Left lung (tissue), 10 donors: ENCODE results near the gene LEMD3. TPM values are rescaled to one million over a fixed set of nuclear protein-coding genes. Genes with fewer than 3 reads are reported as not detected.

Experiments
- ATAC-seq: fragments of 200-7000 bp; cut with Tn5 transposase; one replicate; pipeline ENCODE4 v1.9.1; 2020; ENCODE audit warnings: moderate library complexity
- DNase-seq, 4 donors: peaks; one replicate each; pipeline ENCODE4 v3.0.0-alpha.2; 2013 to 2020
- H3K27ac ChIP-seq, 2 donors: fragments of 200-600 bp; sonication (generic) in 1 of 2; one replicate each; pipeline versions ENCODE4 v1.5.0 to v1.8.0; 2020 to 2021
- H3K27me3 ChIP-seq, 2 donors: fragments of 200-600 bp; sonication (generic) in 1 of 2; one replicate each; pipeline versions ENCODE4 v1.5.0 to v1.8.0; 2020 to 2021
- H3K36me3 ChIP-seq, 2 donors: fragments of 200-600 bp; sonication (generic) in 1 of 2; one replicate each; pipeline versions ENCODE4 v1.5.0 to v1.8.0; 2020 to 2021
- H3K4me1 ChIP-seq, 2 donors: fragments of 200-600 bp; one replicate each; pipeline ENCODE4 v1.8.0; 2021
- H3K4me3 ChIP-seq, 2 donors: fragments of 200-600 bp; sonication (generic) in 1 of 2; one replicate each; pipeline versions ENCODE4 v1.5.0 to v1.8.0; 2020 to 2021; ENCODE audit warnings: mild to moderate bottlenecking in 1 of 2
- H3K9me3 ChIP-seq, 2 donors: fragments of 200-600 bp; sonication (generic) in 1 of 2; one replicate each; pipeline versions ENCODE4 v1.5.0 to v1.8.0; 2020 to 2021
- intact Hi-C, 2 donors: fragments of 100-400 bp; cut with DNase I; formaldehyde crosslinking; loops; one replicate each; pipeline versions ENCODE4 v1.11.2 to v1.14.2; 2022
- polyA plus RNA-seq, 6 donors: library from polyadenylated mRNA; unstranded; fragments of 120-200 nt; gene quantifications; one replicate each; pipeline ENCODE4 v1.2.1, GENCODE V29; 2013; ENCODE audit not compliant: insufficient read length in 6 of 6
- total RNA-seq, 2 donors: library from RNA; stranded (reverse); fragmentation: NEBNext Ultra II Directional; extraction: Animal tissue kit (Norgen Biotek cat#: 25700); gene quantifications; one replicate each; pipeline ENCODE4 v1.2.1, GENCODE V29; 2021
- TF ChIP-seq, protein P1 (sequence below), 2 donors: fragments of 200-600 bp; sonication (generic) in 1 of 2; IDR thresholded peaks; one replicate each; pipeline versions ENCODE4 v1.5.0 to v1.8.0; 2021; ENCODE audit warnings: antibody characterized with exemption in 2 of 2
- donor health status: DM: no; HTN: yes; CAD: no.
- donor health status: DM: no; HTN: no; CAD: no.

Gene LEMD3
- total and polyA plus RNA-seq, 8 donors: 26.5 to 47.0 (median 43.1) TPM

DNA sequence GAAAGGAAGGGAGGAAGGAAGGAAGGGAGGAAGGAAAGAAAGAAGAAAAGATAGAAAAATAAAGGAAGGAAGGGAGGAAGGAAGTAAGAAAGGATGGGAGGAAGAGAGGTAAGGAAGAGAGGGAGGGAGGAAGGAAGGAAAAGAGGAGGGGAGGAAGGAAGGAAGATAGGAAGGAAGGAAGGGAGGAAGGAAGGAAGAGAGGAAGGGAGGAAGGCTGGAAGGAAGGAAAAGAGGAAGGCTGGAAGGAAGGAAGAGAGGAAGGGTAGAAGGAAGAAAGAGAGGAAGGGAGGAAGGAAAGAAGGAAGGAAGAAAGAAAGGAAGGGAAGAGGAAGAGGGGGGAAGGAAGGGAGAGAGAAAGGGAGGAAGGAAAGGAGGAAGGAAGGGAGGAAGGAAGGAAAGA is 35.5 kb upstream of the LEMD3 start:
- H3K4me1 ChIP-seq: no peaks in the 10 kb centered on the region
- DNase-seq: no peak
- peaks cover 0 to 5% of the 10 kb centered on the region in 2 donors for H3K9me3 ChIP-seq
- no peak for ATAC-seq
- TF ChIP-seq, protein P1, sequence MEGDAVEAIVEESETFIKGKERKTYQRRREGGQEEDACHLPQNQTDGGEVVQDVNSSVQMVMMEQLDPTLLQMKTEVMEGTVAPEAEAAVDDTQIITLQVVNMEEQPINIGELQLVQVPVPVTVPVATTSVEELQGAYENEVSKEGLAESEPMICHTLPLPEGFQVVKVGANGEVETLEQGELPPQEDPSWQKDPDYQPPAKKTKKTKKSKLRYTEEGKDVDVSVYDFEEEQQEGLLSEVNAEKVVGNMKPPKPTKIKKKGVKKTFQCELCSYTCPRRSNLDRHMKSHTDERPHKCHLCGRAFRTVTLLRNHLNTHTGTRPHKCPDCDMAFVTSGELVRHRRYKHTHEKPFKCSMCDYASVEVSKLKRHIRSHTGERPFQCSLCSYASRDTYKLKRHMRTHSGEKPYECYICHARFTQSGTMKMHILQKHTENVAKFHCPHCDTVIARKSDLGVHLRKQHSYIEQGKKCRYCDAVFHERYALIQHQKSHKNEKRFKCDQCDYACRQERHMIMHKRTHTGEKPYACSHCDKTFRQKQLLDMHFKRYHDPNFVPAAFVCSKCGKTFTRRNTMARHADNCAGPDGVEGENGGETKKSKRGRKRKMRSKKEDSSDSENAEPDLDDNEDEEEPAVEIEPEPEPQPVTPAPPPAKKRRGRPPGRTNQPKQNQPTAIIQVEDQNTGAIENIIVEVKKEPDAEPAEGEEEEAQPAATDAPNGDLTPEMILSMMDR (IDR thresholded peaks at IDR 0.05): no peak
- no peaks in the 10 kb centered on the region for H3K36me3 ChIP-seq
- H3K27ac ChIP-seq: no peak overlapping the region
- H3K4me3 ChIP-seq: no peak overlapping the region
- intact Hi-C loops: no loop called here
- peaks cover 0 to 5% of the 10 kb centered on the region in 2 donors for H3K27me3 ChIP-seq

DNA sequence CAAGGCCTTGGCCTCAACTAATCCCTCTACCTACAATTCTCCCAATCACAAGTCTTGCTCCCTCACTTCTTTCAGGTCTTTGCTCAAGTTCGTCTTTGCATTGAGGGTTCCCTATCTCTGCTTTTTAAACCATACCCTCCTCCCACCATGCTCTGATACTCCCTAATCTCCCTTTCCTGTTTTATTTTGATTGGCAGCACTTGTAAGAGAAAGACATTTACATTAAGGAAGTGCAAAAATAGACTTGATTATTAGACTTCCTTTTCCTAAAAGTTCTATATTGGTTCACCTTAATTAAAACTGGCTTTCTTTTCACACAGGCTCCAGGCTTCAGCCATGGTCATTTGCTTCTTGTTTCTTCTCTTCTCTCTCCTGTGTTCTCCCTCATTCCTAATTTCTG is 30.0 kb upstream of the LEMD3 start:
- no peaks in the 10 kb centered on the region for H3K27me3 ChIP-seq
- peaks cover 0 to 5% of the 10 kb centered on the region in 2 donors for H3K9me3 ChIP-seq
- TF ChIP-seq, protein P1 (IDR thresholded peaks at IDR 0.05): no peak
- H3K4me3 ChIP-seq: no peak overlapping the region
- intact Hi-C loops: no loop called here
- H3K36me3 ChIP-seq: no peaks in the 10 kb centered on the region
- ATAC-seq (no peak), DNase-seq (no peak)
- no peak overlapping the region for H3K27ac ChIP-seq
- no peaks in the 10 kb centered on the region for H3K4me1 ChIP-seq

DNA sequence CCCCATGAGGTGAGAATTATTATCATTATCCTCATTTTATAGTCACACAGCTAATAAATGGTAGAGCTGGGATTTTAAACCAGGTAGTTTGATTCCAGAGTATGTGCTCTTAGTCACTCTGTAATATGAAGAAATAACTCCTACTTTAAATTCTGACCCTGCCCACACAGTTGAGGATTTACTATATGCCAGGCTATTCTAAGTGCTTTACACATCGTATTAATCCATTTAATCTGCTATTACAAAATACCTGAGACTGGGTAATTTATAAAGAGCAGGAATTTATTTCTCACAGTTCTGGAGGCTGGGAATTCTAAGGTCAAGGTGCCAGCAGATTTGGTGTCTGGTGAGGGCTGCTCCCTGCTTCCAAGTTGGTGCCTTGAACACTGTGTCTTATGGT is 28.6 kb upstream of the LEMD3 start:
- H3K4me3 ChIP-seq: no peak overlapping the region
- intact Hi-C loops: no loop called here
- DNase-seq: no peak
- TF ChIP-seq, protein P1 (IDR thresholded peaks at IDR 0.05): no peak
- no peak for ATAC-seq
- H3K4me1 ChIP-seq: no peaks in the 10 kb centered on the region
- no peaks in the 10 kb centered on the region for H3K36me3 ChIP-seq
- H3K9me3 ChIP-seq: peaks cover 0 to 4% of the 10 kb centered on the region in 2 donors
- H3K27me3 ChIP-seq: no peaks in the 10 kb centered on the region
- H3K27ac ChIP-seq: no peak overlapping the region

DNA sequence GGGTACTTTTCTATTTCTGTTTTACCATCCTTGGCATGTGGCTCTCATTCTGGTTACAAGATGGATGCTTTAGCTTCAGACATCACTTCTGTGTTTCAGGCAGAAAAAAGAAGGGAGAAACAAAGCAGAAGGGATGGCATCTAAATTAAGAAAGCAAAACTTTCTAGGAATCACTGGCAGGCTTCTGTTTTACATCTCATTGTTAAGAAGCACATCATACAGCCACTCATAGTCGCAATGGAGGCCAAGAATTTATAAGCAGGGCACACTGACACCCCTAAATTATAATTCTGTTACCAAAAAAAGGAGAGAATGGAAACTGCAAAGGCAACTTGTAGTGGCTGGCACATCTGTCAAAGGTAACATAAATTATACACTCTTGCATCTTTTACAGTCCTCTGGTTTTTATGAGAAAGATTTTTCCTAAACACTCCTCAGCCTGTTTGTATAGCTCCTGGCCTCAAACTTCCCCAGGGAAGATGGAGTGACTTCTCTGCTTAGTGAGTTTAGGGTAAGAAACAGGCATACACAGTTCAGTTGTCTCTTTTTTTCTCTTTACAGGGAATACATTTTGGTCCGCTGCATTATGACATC is 22.0 kb upstream of the LEMD3 start:
- TF ChIP-seq, protein P1 (IDR thresholded peaks at IDR 0.05): no peak
- Histone ChIP-seq H3K36me3 (no peaks in the 10 kb centered on the region), H3K9me3 (no peaks in the 10 kb centered on the region), H3K4me3 (no peak overlapping the region), H3K27ac (no peak overlapping the region), H3K4me1 (no peaks in the 10 kb centered on the region), H3K27me3 (no peaks in the 10 kb centered on the region)
- no peak for DNase-seq
- no peak for ATAC-seq
- intact Hi-C loops: no loop called here

DNA sequence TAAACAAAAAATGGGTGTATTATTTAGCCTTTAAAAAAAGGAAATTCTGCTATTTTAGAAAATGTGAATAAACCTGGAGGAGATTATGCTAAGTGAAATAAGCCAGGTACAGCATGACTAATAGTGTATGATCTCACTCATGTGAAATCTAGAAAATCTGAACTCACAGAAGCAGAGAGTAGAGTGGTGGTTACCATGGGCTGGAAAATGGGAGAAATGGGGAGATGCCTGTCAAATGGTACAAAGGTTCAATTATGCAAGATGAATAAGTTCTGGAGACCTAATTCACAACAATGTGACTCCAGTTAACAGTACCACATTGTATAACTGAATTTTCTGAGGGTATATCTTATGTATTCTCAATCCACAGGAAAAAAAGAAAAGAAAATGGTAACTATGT is 17.4 kb upstream of the LEMD3 start:
- no peak for DNase-seq
- TF ChIP-seq, protein P1 (IDR thresholded peaks at IDR 0.05): no peak
- H3K27ac ChIP-seq: no peak overlapping the region
- peaks cover 0 to 12% of the 10 kb centered on the region in 2 donors for H3K4me1 ChIP-seq
- ATAC-seq: no peak
- H3K27me3 ChIP-seq: no peaks in the 10 kb centered on the region
- H3K4me3 ChIP-seq: no peak overlapping the region
- H3K9me3 ChIP-seq: no peaks in the 10 kb centered on the region
- no peaks in the 10 kb centered on the region for H3K36me3 ChIP-seq
- intact Hi-C loops: no loop called here
